Natural killer cell (primary cell): Measurements from ENCODE around the gene CMTM2. TPM values are rescaled to one million over a fixed set of nuclear protein-coding genes. Genes with fewer than 3 reads are reported as not detected.

Source experiments
- ATAC-seq, 3 donors: fragments of 150-1000 bp in 2 of 3; fragments of 200-7000 bp in 1 of 3; cut with Tn5 transposase; 1 replicate in 1 of 3; 2 replicates in 2 of 3; pipeline ENCODE4 v1.10.0; 2021; ENCODE audit warnings: mild to moderate bottlenecking in 2 of 3, moderate library complexity in 2 of 3
- DNase-seq, 2 donors: peaks; one replicate each; pipeline versions ENCODE4 v3.0.0 to v3.0.0-alpha.2; 2013 to 2021; ENCODE audit warnings: mixed read lengths in 1 of 2
- H3K27ac ChIP-seq: one replicate; pipeline ENCODE4 v1.5.1; 2013; ENCODE audit warnings: mild to moderate bottlenecking, low read length
- H3K27me3 ChIP-seq: one replicate; pipeline ENCODE4 v1.6.1; 2013; ENCODE audit warnings: low read length; ENCODE audit not compliant: control insufficient read depth, insufficient read depth
- H3K36me3 ChIP-seq: one replicate; pipeline ENCODE4 v1.6.1; 2013; ENCODE audit warnings: low read length; ENCODE audit not compliant: control insufficient read depth, insufficient read depth
- H3K4me1 ChIP-seq: one replicate; pipeline ENCODE4 v1.6.1; 2013; ENCODE audit warnings: low read length; ENCODE audit not compliant: control insufficient read depth, insufficient read depth
- H3K4me3 ChIP-seq: one replicate; pipeline ENCODE4 v1.5.1; 2013; ENCODE audit warnings: low read length
- H3K9me3 ChIP-seq: one replicate; pipeline ENCODE4 v1.6.1; 2013; ENCODE audit warnings: low read length; ENCODE audit not compliant: control insufficient read depth, insufficient read depth
- H3K27ac Mint-ChIP-seq, 2 donors: one replicate each; pipeline ENCODE4 v1.8.0; 2022; ENCODE audit warnings: mild to moderate bottlenecking in 2 of 2, mixed read lengths in 2 of 2, moderate library complexity in 1 of 2
- H3K27me3 Mint-ChIP-seq, 2 donors: one replicate each; pipeline ENCODE4 v1.8.0; 2022; ENCODE audit warnings: low read depth in 2 of 2, mixed read lengths in 2 of 2
- H3K36me3 Mint-ChIP-seq: one replicate; pipeline ENCODE4 v1.8.0; 2022; ENCODE audit warnings: mixed read lengths
- H3K4me1 Mint-ChIP-seq, 2 donors: one replicate each; pipeline ENCODE4 v1.8.0; 2022; ENCODE audit warnings: mixed read lengths in 2 of 2
- H3K4me3 Mint-ChIP-seq: one replicate; pipeline ENCODE4 v1.8.0; 2022; ENCODE audit warnings: mild to moderate bottlenecking, moderate library complexity, mixed read lengths
- H3K9me3 Mint-ChIP-seq, 2 donors: one replicate each; pipeline ENCODE4 v1.8.0; 2022; ENCODE audit warnings: mixed read lengths in 2 of 2
- WGBS: methylation state at CpG from one replicate; pipeline ENCODE4 v1.1.7; 2013; ENCODE audit warnings: missing lambda C conversion rate; ENCODE audit not compliant: insufficient coverage; 5-methylcytosine and 5-hydroxymethylcytosine counted together
- intact Hi-C: fragments of 100-400 bp; cut with micrococcal nuclease; formaldehyde crosslinking; loops from one replicate; pipeline ENCODE4 v1.14.2; 2022
- total RNA-seq, 4 donors: library from RNA; stranded (reverse); fragments of 120-200 nt in 1 of 4; gene quantifications; one replicate each; pipeline versions ENCODE4 v1.2.3 to v1.2.4, GENCODE V29; 2013 to 2022
- TF ChIP-seq, protein P1 (sequence below): fragments of 200-600 bp; IDR thresholded peaks from one replicate; pipeline ENCODE4 v1.8.0; 2022; ENCODE audit warnings: antibody characterized with exemption

The CMTM2 gene
- total RNA-seq, 3 donors from 2014 or later (not counting 1 experiment from before 2014, with no cell fraction given): 0.61 to 1.6 (median 0.82) TPM

- DNase-seq (no peak), ATAC-seq (no peak)
- Histone ChIP-seq H3K9me3 (no peaks in the 10 kb centered on the region), H3K36me3 (peaks cover 3% of the 10 kb centered on the region), H3K4me1 (peaks cover 25% of the 10 kb centered on the region), H3K27ac (no peak overlapping the region), H3K27me3 (peaks cover 11% of the 10 kb centered on the region), H3K4me3 (no peak overlapping the region)
- intact Hi-C loops: no loop called here
- H3K4me3 Mint-ChIP-seq: no peak overlapping the region
- H3K9me3 Mint-ChIP-seq: no peaks in the 10 kb centered on the region
- no peaks in the 10 kb centered on the region for H3K36me3 Mint-ChIP-seq
- H3K27ac Mint-ChIP-seq: no peak overlapping the region
- H3K4me1 Mint-ChIP-seq: peaks cover 28 to 37% of the 10 kb centered on the region in 2 donors
- H3K27me3 Mint-ChIP-seq: peaks cover 12 to 16% of the 10 kb centered on the region in 2 donors
- TF ChIP-seq, protein P1, sequence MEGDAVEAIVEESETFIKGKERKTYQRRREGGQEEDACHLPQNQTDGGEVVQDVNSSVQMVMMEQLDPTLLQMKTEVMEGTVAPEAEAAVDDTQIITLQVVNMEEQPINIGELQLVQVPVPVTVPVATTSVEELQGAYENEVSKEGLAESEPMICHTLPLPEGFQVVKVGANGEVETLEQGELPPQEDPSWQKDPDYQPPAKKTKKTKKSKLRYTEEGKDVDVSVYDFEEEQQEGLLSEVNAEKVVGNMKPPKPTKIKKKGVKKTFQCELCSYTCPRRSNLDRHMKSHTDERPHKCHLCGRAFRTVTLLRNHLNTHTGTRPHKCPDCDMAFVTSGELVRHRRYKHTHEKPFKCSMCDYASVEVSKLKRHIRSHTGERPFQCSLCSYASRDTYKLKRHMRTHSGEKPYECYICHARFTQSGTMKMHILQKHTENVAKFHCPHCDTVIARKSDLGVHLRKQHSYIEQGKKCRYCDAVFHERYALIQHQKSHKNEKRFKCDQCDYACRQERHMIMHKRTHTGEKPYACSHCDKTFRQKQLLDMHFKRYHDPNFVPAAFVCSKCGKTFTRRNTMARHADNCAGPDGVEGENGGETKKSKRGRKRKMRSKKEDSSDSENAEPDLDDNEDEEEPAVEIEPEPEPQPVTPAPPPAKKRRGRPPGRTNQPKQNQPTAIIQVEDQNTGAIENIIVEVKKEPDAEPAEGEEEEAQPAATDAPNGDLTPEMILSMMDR: no peak
- WGBS: 89% methylated on average over 3 of the region's 3 CpGs
Observed at GRCh38 chr16:66574531-66574930, 4.7 kb upstream of the CMTM2 start.

- H3K9me3 Mint-ChIP-seq: no peaks in the 10 kb centered on the region
- DNase-seq (no peak), ATAC-seq (no peak)
- H3K27ac Mint-ChIP-seq: no peak overlapping the region
- Histone ChIP-seq H3K27me3 (peaks cover 13% of the 10 kb centered on the region), H3K4me3 (no peak overlapping the region), H3K36me3 (peaks cover 3% of the 10 kb centered on the region), H3K4me1 (peaks cover 26% of the 10 kb centered on the region), H3K27ac (no peak overlapping the region), H3K9me3 (no peaks in the 10 kb centered on the region)
- H3K27me3 Mint-ChIP-seq: peaks cover 12 to 21% of the 10 kb centered on the region in 2 donors
- H3K4me3 Mint-ChIP-seq: no peak overlapping the region
- H3K36me3 Mint-ChIP-seq: no peaks in the 10 kb centered on the region
- 100% methylated on average over 3 of the region's 3 CpGs for WGBS
- TF ChIP-seq, protein P1: no peak
- intact Hi-C loops: no loop called here
- H3K4me1 Mint-ChIP-seq: peaks cover 28 to 33% of the 10 kb centered on the region in 2 donors
Observed at GRCh38 chr16:66575060-66575459, 4.2 kb upstream of the CMTM2 start.

DNA sequence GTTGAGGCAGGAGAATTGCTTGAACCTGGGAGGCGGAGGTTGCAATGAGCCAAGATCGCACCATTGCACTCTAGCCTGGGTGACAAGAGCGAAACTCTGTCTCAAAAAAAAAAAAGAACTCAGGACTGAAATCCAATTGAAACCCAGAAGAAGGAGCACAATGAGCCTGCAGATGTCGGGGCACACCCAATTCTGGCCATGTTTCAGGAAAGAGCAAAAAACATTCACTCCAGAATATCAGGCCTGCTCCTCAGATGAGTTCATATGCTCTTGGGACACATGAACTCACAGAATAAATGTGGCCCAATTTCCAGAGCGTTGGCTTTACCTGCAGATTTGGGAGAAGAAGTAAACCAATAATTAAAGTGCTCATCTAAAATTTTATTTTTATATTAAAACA is 3.0 kb upstream of the CMTM2 start:
- Mint-ChIP-seq H3K9me3 (no peaks in the 10 kb centered on the region), H3K36me3 (no peaks in the 10 kb centered on the region), H3K4me3 (no peak overlapping the region), H3K27me3 (peaks cover 12 to 30% of the 10 kb centered on the region in 2 donors), H3K27ac (no peak overlapping the region), H3K4me1 (peaks cover 28% of the 10 kb centered on the region in 2 donors)
- 98% methylated on average over 5 of the region's 5 CpGs for WGBS
- TF ChIP-seq, protein P1: no peak
- Histone ChIP-seq H3K36me3 (no peaks in the 10 kb centered on the region), H3K4me1 (peaks cover 26% of the 10 kb centered on the region), H3K9me3 (no peaks in the 10 kb centered on the region), H3K27ac (no peak overlapping the region), H3K4me3 (no peak overlapping the region), H3K27me3 (peaks cover 14% of the 10 kb centered on the region)
- no peak for ATAC-seq
- intact Hi-C loops: no loop called here
- DNase-seq: no peak

GRCh38 chr16:66580605-66581209 is 1.4 kb downstream of the CMTM2 start:
- 97% methylated on average over 4 of the region's 4 CpGs for WGBS
- Histone ChIP-seq H3K27me3 (peaks cover 14% of the 10 kb centered on the region), H3K9me3 (no peaks in the 10 kb centered on the region), H3K36me3 (no peaks in the 10 kb centered on the region), H3K4me1 (peaks cover 12% of the 10 kb centered on the region), H3K4me3 (no peak overlapping the region), H3K27ac (no peak overlapping the region)
- peaks cover 9 to 14% of the 10 kb centered on the region in 2 donors for H3K4me1 Mint-ChIP-seq
- intact Hi-C loops: no loop called here
- peaks cover 12 to 30% of the 10 kb centered on the region in 2 donors for H3K27me3 Mint-ChIP-seq
- no peak overlapping the region for H3K27ac Mint-ChIP-seq
- DNase-seq: no peak
- ATAC-seq: no peak
- H3K36me3 Mint-ChIP-seq: no peaks in the 10 kb centered on the region
- TF ChIP-seq, protein P1: no peak
- H3K9me3 Mint-ChIP-seq: no peaks in the 10 kb centered on the region
- peak overlapping the region; percentile 3 for H3K4me3 Mint-ChIP-seq
